ENCODE data around the gene SPHK2.
"Not testable (repeated sequence)": the region's sequence is repeated elsewhere in the genome, so short reads cannot be mapped to it uniquely, and the experiment has no call there.

The SPHK2 gene

GRCh38 chr19:48624791-48625723 is 5.8 kb downstream of the SPHK2 start:
- no peak for DNase-seq

GRCh38 chr19:48625891-48626327 is 6.6 kb downstream of the SPHK2 start:
- DNase-seq: no peak

- no peak for DNase-seq
Observed at GRCh38 chr19:48627201-48627864, 8.0 kb downstream of the SPHK2 start.

GRCh38 chr19:48627865-48628314 is 8.6 kb downstream of the SPHK2 start:
- no peak for DNase-seq

- peak in 1 of 4 experiments; percentile 45 for DNase-seq
Observed at GRCh38 chr19:48628486-48629296, 9.4 kb downstream of the SPHK2 start.

- DNase-seq: no peak
Observed at GRCh38 chr19:48629297-48629598, 9.9 kb downstream of the SPHK2 start.

- peak in 1 of 4 experiments; percentile 35 for DNase-seq
Observed at GRCh38 chr19:48629599-48630295, 10.4 kb downstream of the SPHK2 start.

GRCh38 chr19:48630296-48631063 is 11.2 kb downstream of the SPHK2 start:
- DNase-seq: peak; percentile 22 to 65 (median 50)

- no peak for DNase-seq
Observed at GRCh38 chr19:48631225-48631624, 11.9 kb downstream of the SPHK2 start.

GRCh38 chr19:48632286-48632685 is 13.0 kb downstream of the SPHK2 start:
- not testable (repeated sequence) for DNase-seq

GRCh38 chr19:48632692-48633147 is 13.4 kb downstream of the SPHK2 start:
- peak; percentile 58 to 73 (median 71) for DNase-seq

- DNase-seq: no peak
Observed at GRCh38 chr19:48633148-48634035, 14.1 kb downstream of the SPHK2 start.

GRCh38 chr19:48634036-48634342 is 14.7 kb downstream of the SPHK2 start:
- no peak for DNase-seq

- peak; percentile 91 to 97 (median 94) for DNase-seq
Observed at GRCh38 chr19:48634424-48635262, 15.3 kb downstream of the SPHK2 start.

- DNase-seq: peak; percentile 77 to 94 (median 86)
Observed at GRCh38 chr19:48635263-48635965, 16.1 kb downstream of the SPHK2 start.

- peak; percentile 32 to 76 (median 55) for DNase-seq
Observed at GRCh38 chr19:48635966-48636858, 16.9 kb downstream of the SPHK2 start.

- peak; percentile 53 to 79 (median 64) for DNase-seq
Observed at GRCh38 chr19:48636859-48637448, 17.6 kb downstream of the SPHK2 start, which contains the start of gene DBP. Gene DBP (minus strand): TSS chr19:48637379. CDS start chr19:48636994, 385 bp downstream.
